Thyroid gland (tissue), 4 donors: ENCODE measurements around the gene CLDN19.

Experiments used
- CTCF ChIP-seq, 6 experiments: fragments of 200-600 bp in 3 of 6; fragments of 450-650 bp in 3 of 6; sonication (generic) in 3 of 6; IDR thresholded peaks; one replicate each; pipeline ENCODE4 v1.5.1; 2016 to 2019; ENCODE audit warnings: antibody characterized with exemption in 6 of 6, mild to moderate bottlenecking in 2 of 6, inconsistent platforms in 1 of 6, moderate library complexity in 1 of 6
- POLR2A ChIP-seq, 2 donors: fragments of 450-650 bp; IDR thresholded peaks; one replicate each; pipeline ENCODE4 v1.6.1; 2017; ENCODE audit warnings: antibody characterized with exemption in 2 of 2, mild to moderate bottlenecking in 2 of 2, moderate library complexity in 1 of 2

- no peak for TF ChIP-seq CTCF (IDR thresholded peaks at IDR 0.05)
- no peak for TF ChIP-seq POLR2A (IDR thresholded peaks at IDR 0.05)
Measured at GRCh38 chr1:42773420-42773819, 33.4 kb upstream of the CLDN19 start.
